Activated naive CD8-positive, alpha-beta T cell treated with anti-CD3 and anti-CD28 coated beads, Interleukin-2, amount 10 ng/mL, durations not matched to agents 7 days and 5 days (primary cell): ENCODE results near the gene ZNF138. TPM values are rescaled to one million over a fixed set of nuclear protein-coding genes. Genes with fewer than 3 reads are reported as not detected.
"Not testable (repeated sequence)": the region's sequence is repeated elsewhere in the genome, so short reads cannot be mapped to it uniquely, and the experiment has no call there.

Source experiments
- ATAC-seq: fragments of 150-1000 bp; cut with Tn5 transposase; one replicate; pipeline ENCODE4 v1.10.0; 2021; ENCODE audit warnings: low read depth, moderate library complexity
- POLR2A ChIA-PET: fragments of 350-600 bp; sonication (Branson Sonifier 250); formaldehyde crosslinking; loops from one replicate; lab custom pipeline; 2021; ENCODE audit warnings: antibody characterized with exemption; lab: Charles Lee
- DNase-seq: peaks from one replicate; pipeline ENCODE4 v3.0.0; 2021
- H3K27ac Mint-ChIP-seq: one replicate; pipeline ENCODE4 v1.8.0; 2022; ENCODE audit warnings: mild to moderate bottlenecking, mixed read lengths
- H3K27me3 Mint-ChIP-seq: one replicate; pipeline ENCODE4 v1.8.0; 2022; ENCODE audit warnings: mild to moderate bottlenecking, moderate library complexity, mixed read lengths
- H3K36me3 Mint-ChIP-seq: one replicate; pipeline ENCODE4 v1.8.0; 2021; ENCODE audit warnings: mild to moderate bottlenecking, mixed read lengths
- H3K4me1 Mint-ChIP-seq: one replicate; pipeline ENCODE4 v1.8.0; 2021; ENCODE audit warnings: mixed read lengths
- H3K4me3 Mint-ChIP-seq: one replicate; pipeline ENCODE4 v1.8.0; 2022; ENCODE audit warnings: mild to moderate bottlenecking, moderate library complexity, mixed read lengths
- H3K9me3 Mint-ChIP-seq: one replicate; pipeline ENCODE4 v1.8.0; 2021; ENCODE audit warnings: mixed read lengths
- total RNA-seq, 2 experiments: library from RNA; stranded (reverse); gene quantifications; one replicate each; pipeline ENCODE4 v1.2.3, GENCODE V29; 2021

The ZNF138 gene
- total RNA-seq, 2 experiments from 2014 or later, result 12.5 to 14.0 TPM

GRCh38 chr7:64849924-64850499 lies 55.8 kb downstream of the ZNF138 start:
- Mint-ChIP-seq H3K36me3 (peaks cover 3% of the 10 kb centered on the region), H3K4me1 (no peaks in the 10 kb centered on the region), H3K27me3 (peaks cover 3% of the 10 kb centered on the region), H3K27ac (no peak overlapping the region), H3K4me3 (no peak overlapping the region), H3K9me3 (peaks cover 13% of the 10 kb centered on the region)
- POLR2A ChIA-PET, result no interaction called here
- ATAC-seq, result no peak
- DNase-seq, result no peak

- Mint-ChIP-seq H3K27ac (no peak overlapping the region), H3K27me3 (no peaks in the 10 kb centered on the region), H3K4me3 (no peak overlapping the region), H3K36me3 (no peaks in the 10 kb centered on the region), H3K4me1 (no peaks in the 10 kb centered on the region), H3K9me3 (no peaks in the 10 kb centered on the region)
- DNase-seq (no peak), ATAC-seq (no peak)
- POLR2A ChIA-PET, result no interaction called here
Observed at GRCh38 chr7:64853679-64854078, 59.5 kb downstream of the ZNF138 start.

GRCh38 chr7:64854969-64855368 lies 60.7 kb downstream of the ZNF138 start:
- Mint-ChIP-seq H3K36me3 (no peaks in the 10 kb centered on the region), H3K4me3 (no peak overlapping the region), H3K27me3 (no peaks in the 10 kb centered on the region), H3K4me1 (no peaks in the 10 kb centered on the region), H3K9me3 (no peaks in the 10 kb centered on the region), H3K27ac (no peak overlapping the region)
- no peak for DNase-seq
- POLR2A ChIA-PET, result no interaction called here
- no peak for ATAC-seq

- POLR2A ChIA-PET, result no interaction called here
- Mint-ChIP-seq H3K27me3 (no peaks in the 10 kb centered on the region), H3K9me3 (peaks cover 5% of the 10 kb centered on the region), H3K4me3 (no peak overlapping the region), H3K27ac (no peak overlapping the region), H3K36me3 (no peaks in the 10 kb centered on the region), H3K4me1 (no peaks in the 10 kb centered on the region)
- no peak for ATAC-seq
- no peak for DNase-seq
Observed at GRCh38 chr7:64863021-64863420, 68.8 kb downstream of the ZNF138 start.

GRCh38 chr7:64863530-64863929 lies 69.3 kb downstream of the ZNF138 start:
- DNase-seq, H3K27ac Mint-ChIP-seq, POLR2A ChIA-PET, H3K4me3 Mint-ChIP-seq, H3K36me3 Mint-ChIP-seq, H3K9me3 Mint-ChIP-seq, H3K4me1 Mint-ChIP-seq, H3K27me3 Mint-ChIP-seq, ATAC-seq: not testable (repeated sequence)

- POLR2A ChIA-PET, result no interaction called here
- Mint-ChIP-seq H3K36me3 (no peaks in the 10 kb centered on the region), H3K27me3 (no peaks in the 10 kb centered on the region), H3K9me3 (peaks cover 6% of the 10 kb centered on the region), H3K4me1 (no peaks in the 10 kb centered on the region), H3K4me3 (no peak overlapping the region), H3K27ac (no peak overlapping the region)
- DNase-seq (no peak), ATAC-seq (no peak)
Observed at GRCh38 chr7:64863969-64864368, 69.7 kb downstream of the ZNF138 start.

- Mint-ChIP-seq H3K27ac (no peak overlapping the region), H3K9me3 (peaks cover 7% of the 10 kb centered on the region), H3K36me3 (no peaks in the 10 kb centered on the region), H3K27me3 (peaks cover 2% of the 10 kb centered on the region), H3K4me1 (no peaks in the 10 kb centered on the region), H3K4me3 (no peak overlapping the region)
- POLR2A ChIA-PET, result no interaction called here
- no peak for DNase-seq
- ATAC-seq, result no peak
Observed at GRCh38 chr7:64867863-64868440, 73.7 kb downstream of the ZNF138 start.

GRCh38 chr7:64868499-64868898 lies 74.3 kb downstream of the ZNF138 start:
- POLR2A ChIA-PET, result no interaction called here
- H3K27me3 Mint-ChIP-seq, result peaks cover 2% of the 10 kb centered on the region
- H3K27ac Mint-ChIP-seq, result no peak overlapping the region
- ATAC-seq (no peak), DNase-seq (no peak)
- no peaks in the 10 kb centered on the region for H3K4me1 Mint-ChIP-seq
- peaks cover 7% of the 10 kb centered on the region for H3K9me3 Mint-ChIP-seq
- no peaks in the 10 kb centered on the region for H3K36me3 Mint-ChIP-seq
- no peak overlapping the region for H3K4me3 Mint-ChIP-seq

- DNase-seq (no peak), ATAC-seq (no peak)
- Mint-ChIP-seq H3K27me3 (peaks cover 2% of the 10 kb centered on the region), H3K36me3 (no peaks in the 10 kb centered on the region), H3K4me1 (no peaks in the 10 kb centered on the region), H3K4me3 (no peak overlapping the region), H3K9me3 (peaks cover 7% of the 10 kb centered on the region), H3K27ac (no peak overlapping the region)
- POLR2A ChIA-PET, result no interaction called here
Observed at GRCh38 chr7:64869121-64869725, 75.0 kb downstream of the ZNF138 start.

- Mint-ChIP-seq H3K27ac (no peak overlapping the region), H3K9me3 (peaks cover 7% of the 10 kb centered on the region), H3K4me3 (no peak overlapping the region), H3K4me1 (no peaks in the 10 kb centered on the region), H3K36me3 (no peaks in the 10 kb centered on the region), H3K27me3 (peaks cover 2% of the 10 kb centered on the region)
- DNase-seq, result no peak
- no peak for ATAC-seq
- POLR2A ChIA-PET, result no interaction called here
Observed at GRCh38 chr7:64869912-64870562, 75.8 kb downstream of the ZNF138 start.

- Mint-ChIP-seq H3K27me3 (peaks cover 2% of the 10 kb centered on the region), H3K4me3 (no peak overlapping the region), H3K4me1 (no peaks in the 10 kb centered on the region), H3K36me3 (no peaks in the 10 kb centered on the region), H3K27ac (no peak overlapping the region), H3K9me3 (peaks cover 7% of the 10 kb centered on the region)
- DNase-seq (no peak), ATAC-seq (no peak)
- POLR2A ChIA-PET, result no interaction called here
Observed at GRCh38 chr7:64870656-64871055, 76.4 kb downstream of the ZNF138 start.

GRCh38 chr7:64871761-64872160 lies 77.5 kb downstream of the ZNF138 start:
- Mint-ChIP-seq H3K4me3 (no peak overlapping the region), H3K4me1 (no peaks in the 10 kb centered on the region), H3K27me3 (peaks cover 2% of the 10 kb centered on the region), H3K36me3 (no peaks in the 10 kb centered on the region), H3K27ac (no peak overlapping the region), H3K9me3 (peaks cover 5% of the 10 kb centered on the region)
- DNase-seq (no peak), ATAC-seq (no peak)
- POLR2A ChIA-PET, result no interaction called here

GRCh38 chr7:64872351-64873154 lies 78.3 kb downstream of the ZNF138 start:
- Mint-ChIP-seq H3K27me3 (peaks cover 6% of the 10 kb centered on the region), H3K9me3 (peaks cover 5% of the 10 kb centered on the region), H3K27ac (no peak overlapping the region), H3K4me1 (peaks cover 4% of the 10 kb centered on the region), H3K4me3 (no peak overlapping the region), H3K36me3 (no peaks in the 10 kb centered on the region)
- POLR2A ChIA-PET, result no interaction called here
- no peak for DNase-seq
- ATAC-seq, result no peak
